Stimulated activated CD8-positive, alpha-beta memory T cell treated with anti-CD3 and anti-CD28 coated beads, Interleukin-2, amount 100 ng/mL, for 48 hours (primary cell): ENCODE measurements around the gene SLC35C1.
A peak's percentile ranks its signal among the peaks of the same experiment; 100 is the strongest.

Experiments
- DNase-seq, 2 donors: peaks; one replicate each; pipeline ENCODE4 v3.0.0-alpha.2; 2020; ENCODE audit warnings: low read depth in 2 of 2

Gene SLC35C1

GRCh38 chr11:45804761-45805304, at the start of gene SLC35C1:
SLC35C1 (plus strand) TSS chr11:45805149; CDS start chr11:45805802, 653 bp downstream.
- peak; percentile 95 to 97 for DNase-seq

GRCh38 chr11:45755281-45755859, 49.6 kb upstream of the SLC35C1 start:
- DNase-seq: no peak

GRCh38 chr11:45756384-45757010, 48.5 kb upstream of the SLC35C1 start:
- no peak for DNase-seq

- DNase-seq: no peak
These were observed 47.3 kb upstream of the SLC35C1 start for GRCh38 chr11:45757672-45758071.

GRCh38 chr11:45761659-45762058, 43.3 kb upstream of the SLC35C1 start:
- DNase-seq: no peak

- no peak for DNase-seq
These were observed 39.8 kb upstream of the SLC35C1 start for GRCh38 chr11:45765107-45765668.

GRCh38 chr11:45765836-45766235, 39.1 kb upstream of the SLC35C1 start:
- no peak for DNase-seq

GRCh38 chr11:45766469-45766868, 38.5 kb upstream of the SLC35C1 start:
- DNase-seq: no peak

GRCh38 chr11:45768486-45768885, 36.5 kb upstream of the SLC35C1 start:
- no peak for DNase-seq

- no peak for DNase-seq
These were observed 35.0 kb upstream of the SLC35C1 start for GRCh38 chr11:45769960-45770359.

- peak; percentile 55 to 67 for DNase-seq
These were observed 33.8 kb upstream of the SLC35C1 start for GRCh38 chr11:45771193-45771565.

- DNase-seq: peak; percentile 83 to 84
These were observed 33.1 kb upstream of the SLC35C1 start for GRCh38 chr11:45771566-45772448.

GRCh38 chr11:45772449-45772774, 32.5 kb upstream of the SLC35C1 start:
- no peak for DNase-seq

GRCh38 chr11:45772986-45773785, 31.8 kb upstream of the SLC35C1 start:
- DNase-seq: no peak

GRCh38 chr11:45773786-45774655, 30.9 kb upstream of the SLC35C1 start:
- DNase-seq: no peak

GRCh38 chr11:45774786-45775185, 30.2 kb upstream of the SLC35C1 start:
- no peak for DNase-seq

GRCh38 chr11:45777127-45777969, 27.6 kb upstream of the SLC35C1 start:
- DNase-seq: no peak

- DNase-seq: no peak
These were observed 26.6 kb upstream of the SLC35C1 start for GRCh38 chr11:45778341-45778740.

GRCh38 chr11:45779602-45780001, 25.3 kb upstream of the SLC35C1 start:
- DNase-seq: no peak

- DNase-seq: no peak
These were observed 18.7 kb upstream of the SLC35C1 start for GRCh38 chr11:45786272-45786671.
